Measurements from ENCODE around the gene JADE2. TPM values are rescaled to one million over a fixed set of nuclear protein-coding genes. Genes with fewer than 3 reads are reported as not detected.

The JADE2 gene
- polyA plus RNA-seq, 3 donors, result 2.1 to 10.2 (median 3.1) TPM

- H3K9ac ChIP-seq (ENCODE audit: insufficient read depth, low read length, poor library complexity, severe bottlenecking), result no peak overlapping the region
- H4K20me1 ChIP-seq (ENCODE audit: insufficient read depth, low read length), result peaks cover 6% of the 10 kb centered on the region
- Mint-ChIP-seq H3K4me1 (peaks cover 15% of the 10 kb centered on the region), H3K4me3 (no peak overlapping the region), H3K27me3 (ENCODE audit: low read depth in 3 of 3) (peaks cover 0 to 6% (median 2%) of the 10 kb centered on the region in 3 donors), H3K27ac (peak overlapping the region in 2 of 7 donors; percentile 10 to 22), H3K9me3 (no peaks in the 10 kb centered on the region), H3K36me3 (peaks cover 49 to 65% of the 10 kb centered on the region in 2 donors)
- no peak overlapping the region for H3K4me2 ChIP-seq (replicated peaks; ENCODE audit: extremely low read depth, low read length, poor library complexity, severe bottlenecking)
- 98% methylated on average over 4 of the region's 4 CpGs for WGBS (ENCODE audit: insufficient coverage)
- no peak overlapping the region for H3K27ac ChIP-seq (ENCODE audit: low read depth in 1 of 2, low read length in 2 of 2)
- no peak for DNase-seq
- intact Hi-C loops (cut with micrococcal nuclease), result loop anchor here in 1 of 2 donors (10.0 kb wide), 1 partner anchor 158 kb away; the partner anchor contains the start of gene CDKN2AIPNL
- H3K4me1 ChIP-seq (ENCODE audit: control insufficient read depth in 1 of 2, insufficient read depth in 2 of 2, low read length in 2 of 2), result peaks cover 11 to 14% of the 10 kb centered on the region in 2 donors
- H3K27me3 ChIP-seq (ENCODE audit: control insufficient read depth in 2 of 2, insufficient read depth in 2 of 2, low read length in 2 of 2), result no peaks in the 10 kb centered on the region
- H3K36me3 ChIP-seq (replicated peaks in 1 of 2; ENCODE audit: control insufficient read depth in 1 of 2, insufficient read depth in 2 of 2, low read length in 2 of 2), result peaks cover 35 to 76% of the 10 kb centered on the region in 2 donors
- H3K79me2 ChIP-seq (ENCODE audit: insufficient read depth, low read length), result no peaks in the 10 kb centered on the region
- no peaks in the 10 kb centered on the region for H3K9me3 ChIP-seq (replicated peaks in 1 of 2; ENCODE audit: control insufficient read depth in 1 of 2, insufficient read depth in 1 of 2, low read length in 2 of 2)
- no peak overlapping the region for H3K4me3 ChIP-seq (replicated peaks in 1 of 3; ENCODE audit: low read depth in 2 of 3, low read length in 3 of 3)
- H2AFZ ChIP-seq (ENCODE audit: insufficient read depth, low read depth, low read length, poor library complexity, severe bottlenecking), result no peak overlapping the region
- no peak for TF ChIP-seq CTCF (IDR thresholded peaks at IDR 0.05)
These were observed 47.3 kb downstream of the JADE2 start for GRCh38 chr5:134572811-134573210.

- peaks cover 59 to 76% of the 10 kb centered on the region in 2 donors for H3K36me3 Mint-ChIP-seq
- Histone ChIP-seq H4K20me1 (ENCODE audit: insufficient read depth, low read length) (no peaks in the 10 kb centered on the region), H3K4me2 (replicated peaks; ENCODE audit: extremely low read depth, low read length, poor library complexity, severe bottlenecking) (no peak overlapping the region), H3K27ac (ENCODE audit: low read depth in 1 of 2, low read length in 2 of 2) (no peak overlapping the region), H3K36me3 (replicated peaks in 1 of 2; ENCODE audit: control insufficient read depth in 1 of 2, insufficient read depth in 2 of 2, low read length in 2 of 2) (peaks cover 47 to 87% of the 10 kb centered on the region in 2 donors), H3K27me3 (ENCODE audit: control insufficient read depth in 2 of 2, insufficient read depth in 2 of 2, low read length in 2 of 2) (no peaks in the 10 kb centered on the region), H3K79me2 (ENCODE audit: insufficient read depth, low read length) (no peaks in the 10 kb centered on the region), H3K4me3 (replicated peaks in 1 of 3; ENCODE audit: low read depth in 2 of 3, low read length in 3 of 3) (no peak overlapping the region), H3K9me3 (replicated peaks in 1 of 2; ENCODE audit: control insufficient read depth in 1 of 2, insufficient read depth in 1 of 2, low read length in 2 of 2) (no peaks in the 10 kb centered on the region), H2AFZ (ENCODE audit: insufficient read depth, low read depth, low read length, poor library complexity, severe bottlenecking) (no peak overlapping the region), H3K4me1 (ENCODE audit: control insufficient read depth in 1 of 2, insufficient read depth in 2 of 2, low read length in 2 of 2) (no peaks in the 10 kb centered on the region), H3K9ac (ENCODE audit: insufficient read depth, low read length, poor library complexity, severe bottlenecking) (no peak overlapping the region)
- H3K27ac Mint-ChIP-seq, result peak overlapping the region in 3 of 7 donors; percentile 34 to 88 (median 36)
- H3K4me3 Mint-ChIP-seq, result no peak overlapping the region
- peaks cover 2% of the 10 kb centered on the region for H3K4me1 Mint-ChIP-seq
- intact Hi-C loops (cut with micrococcal nuclease), result loop anchor here in 1 of 2 donors (10.0 kb wide), 1 partner anchor 160 kb away; the partner anchor contains the start of gene CDKN2AIPNL
- TF ChIP-seq CTCF (IDR thresholded peaks at IDR 0.05), result no peak
- H3K9me3 Mint-ChIP-seq, result no peaks in the 10 kb centered on the region
- peaks cover 0 to 6% (median 2%) of the 10 kb centered on the region in 3 donors for H3K27me3 Mint-ChIP-seq (ENCODE audit: low read depth in 3 of 3)
- WGBS (ENCODE audit: insufficient coverage), result 79% methylated on average over 4 of the region's 4 CpGs
- DNase-seq, result no peak
These were observed 49.1 kb downstream of the JADE2 start for GRCh38 chr5:134574521-134574920.
